ENCODE results near the gene PKN2. TPM values are rescaled to one million over a fixed set of nuclear protein-coding genes. Genes with fewer than 3 reads are reported as not detected.

Gene PKN2
- total and polyA plus RNA-seq, 8 donors: 41.7 to 127 (median 115) TPM

DNA sequence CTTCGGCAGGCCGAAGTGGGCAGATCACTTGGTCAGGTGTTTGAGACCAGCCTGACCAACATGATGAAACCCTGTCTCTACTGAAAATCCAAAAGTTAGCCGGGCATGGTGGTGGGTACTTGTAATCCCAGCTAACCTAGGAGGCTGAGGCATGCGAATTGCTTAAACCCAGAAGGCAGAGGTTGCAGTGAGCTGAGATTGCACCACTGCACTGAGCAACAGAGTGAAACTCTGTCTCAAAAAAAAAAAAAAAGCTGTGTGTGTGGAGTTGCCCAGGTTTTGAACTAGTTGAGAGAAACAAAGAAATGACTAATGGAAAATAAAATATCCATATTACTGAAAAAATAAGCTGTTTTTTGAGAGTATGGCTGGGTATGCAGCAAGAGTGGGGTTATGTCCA is 107.1 kb downstream of the PKN2 start:
- Histone ChIP-seq H3K36me3 (peaks cover 0 to 52% of the 10 kb centered on the region in 2 donors), H3K4me1 (no peaks in the 10 kb centered on the region), H3K4me3 (no peak overlapping the region), H3K27ac (peak overlapping the region in 1 of 2 donors; percentile 23), H3K9me3 (no peaks in the 10 kb centered on the region), H3K27me3 (no peaks in the 10 kb centered on the region)
- TF ChIP-seq, protein P1, sequence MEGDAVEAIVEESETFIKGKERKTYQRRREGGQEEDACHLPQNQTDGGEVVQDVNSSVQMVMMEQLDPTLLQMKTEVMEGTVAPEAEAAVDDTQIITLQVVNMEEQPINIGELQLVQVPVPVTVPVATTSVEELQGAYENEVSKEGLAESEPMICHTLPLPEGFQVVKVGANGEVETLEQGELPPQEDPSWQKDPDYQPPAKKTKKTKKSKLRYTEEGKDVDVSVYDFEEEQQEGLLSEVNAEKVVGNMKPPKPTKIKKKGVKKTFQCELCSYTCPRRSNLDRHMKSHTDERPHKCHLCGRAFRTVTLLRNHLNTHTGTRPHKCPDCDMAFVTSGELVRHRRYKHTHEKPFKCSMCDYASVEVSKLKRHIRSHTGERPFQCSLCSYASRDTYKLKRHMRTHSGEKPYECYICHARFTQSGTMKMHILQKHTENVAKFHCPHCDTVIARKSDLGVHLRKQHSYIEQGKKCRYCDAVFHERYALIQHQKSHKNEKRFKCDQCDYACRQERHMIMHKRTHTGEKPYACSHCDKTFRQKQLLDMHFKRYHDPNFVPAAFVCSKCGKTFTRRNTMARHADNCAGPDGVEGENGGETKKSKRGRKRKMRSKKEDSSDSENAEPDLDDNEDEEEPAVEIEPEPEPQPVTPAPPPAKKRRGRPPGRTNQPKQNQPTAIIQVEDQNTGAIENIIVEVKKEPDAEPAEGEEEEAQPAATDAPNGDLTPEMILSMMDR (IDR thresholded peaks at IDR 0.05): no peak
- ATAC-seq (no peak), DNase-seq (no peak)
- intact Hi-C loops (cut with DNase I): no loop called here

DNA sequence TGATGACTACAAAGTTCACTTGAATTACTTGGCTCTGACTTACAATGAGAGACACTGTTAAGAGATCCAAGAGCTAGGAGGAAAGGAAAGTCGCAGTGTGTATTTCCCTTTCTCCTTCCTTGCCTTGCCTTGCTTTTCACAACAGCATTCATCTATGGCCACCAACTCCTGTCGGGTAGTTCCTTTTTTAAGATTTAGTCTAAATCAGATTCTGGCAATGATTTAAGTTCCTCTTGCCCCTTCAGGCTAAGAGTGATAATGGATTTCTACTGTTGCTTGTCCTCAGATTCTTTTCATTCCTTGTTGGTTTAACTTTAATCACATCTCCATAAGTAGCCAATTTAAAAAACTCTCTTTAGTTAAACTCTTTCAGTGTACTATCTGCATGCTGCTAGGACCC is 115.4 kb downstream of the PKN2 start:
- no peak for DNase-seq
- ATAC-seq: peak; percentile 26
- Histone ChIP-seq H3K9me3 (no peaks in the 10 kb centered on the region), H3K4me1 (peaks cover 0 to 12% of the 10 kb centered on the region in 2 donors), H3K36me3 (peaks cover 0 to 19% of the 10 kb centered on the region in 2 donors), H3K4me3 (no peak overlapping the region), H3K27me3 (no peaks in the 10 kb centered on the region), H3K27ac (peak overlapping the region in 1 of 2 donors; percentile 40)
- TF ChIP-seq, protein P1 (IDR thresholded peaks at IDR 0.05): no peak
- intact Hi-C loops (cut with DNase I): no loop called here

DNA sequence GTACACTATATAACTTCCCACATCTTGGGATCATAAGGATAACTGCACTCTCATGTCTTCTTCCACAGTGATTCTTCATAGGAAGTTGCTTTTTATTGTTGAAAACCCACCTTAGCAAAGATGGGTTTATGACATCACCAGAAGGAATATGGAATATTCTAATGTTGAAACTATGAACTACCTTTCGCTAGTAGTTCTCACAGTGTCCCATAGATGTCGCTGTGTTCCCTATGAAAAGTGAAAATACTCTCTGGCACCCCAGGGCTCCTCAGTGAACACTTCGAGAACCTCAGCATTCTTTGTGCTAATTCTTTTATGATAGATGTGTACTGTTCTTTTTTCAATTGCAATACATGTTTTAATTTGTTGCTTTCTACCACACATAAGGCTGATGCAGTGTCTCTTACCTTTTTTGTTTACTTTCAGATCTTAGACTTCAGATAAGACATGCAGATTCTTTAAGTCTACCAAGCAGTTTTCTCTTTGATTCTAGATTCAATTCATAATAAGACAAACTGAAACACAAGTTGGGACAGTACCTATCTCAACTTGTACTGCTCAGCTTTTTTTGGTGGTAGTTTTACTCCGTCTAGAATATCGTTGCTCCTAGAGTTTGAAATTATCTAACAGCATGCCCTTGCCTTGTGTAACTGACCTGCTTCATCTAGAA is 116.4 kb downstream of the PKN2 start:
- no peaks in the 10 kb centered on the region for H3K9me3 ChIP-seq
- H3K36me3 ChIP-seq: peaks cover 0 to 29% of the 10 kb centered on the region in 2 donors
- intact Hi-C loops (cut with DNase I): no loop called here
- no peak overlapping the region for H3K4me3 ChIP-seq
- H3K27me3 ChIP-seq: no peaks in the 10 kb centered on the region
- peaks cover 0 to 12% of the 10 kb centered on the region in 2 donors for H3K4me1 ChIP-seq
- TF ChIP-seq, protein P1 (IDR thresholded peaks at IDR 0.05): peak; percentile 50 to 54
- DNase-seq: no peak
- ATAC-seq: peak; percentile 85
- H3K27ac ChIP-seq: no peak overlapping the region

DNA sequence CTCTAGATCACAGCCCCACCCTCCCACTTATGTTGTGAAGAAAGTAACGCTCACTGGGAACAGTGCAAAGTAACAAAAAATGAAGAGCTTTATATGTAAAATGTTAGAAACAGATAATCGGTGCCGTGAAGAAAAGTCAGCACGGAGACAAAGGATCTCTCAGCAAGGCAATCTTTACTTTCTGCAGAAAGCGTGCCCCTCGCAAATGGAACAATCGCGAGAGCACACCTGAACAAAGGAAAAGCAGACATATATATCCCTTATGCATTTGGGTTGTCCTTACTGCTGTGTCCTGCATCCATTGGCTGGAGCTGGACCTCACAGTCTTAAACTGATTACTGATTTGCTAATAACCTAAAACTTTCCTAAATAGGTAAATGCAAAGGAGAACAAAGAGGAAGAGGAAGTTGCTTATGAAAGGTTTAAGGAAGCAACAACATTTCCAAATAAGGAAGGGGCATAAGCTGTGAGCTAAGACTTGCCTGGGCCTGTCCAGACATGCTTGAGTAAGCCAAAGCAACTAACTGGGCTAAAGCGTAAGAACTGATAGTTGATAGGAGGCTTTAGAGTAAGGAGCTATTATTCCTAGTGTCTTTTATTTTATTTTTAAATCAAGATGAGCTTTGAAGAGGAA is 117.6 kb downstream of the PKN2 start:
- Histone ChIP-seq H3K27ac (peak overlapping the region in 1 of 2 donors; percentile 73), H3K9me3 (no peaks in the 10 kb centered on the region), H3K4me1 (peaks cover 0 to 12% of the 10 kb centered on the region in 2 donors), H3K36me3 (peaks cover 0 to 41% of the 10 kb centered on the region in 2 donors), H3K4me3 (no peak overlapping the region), H3K27me3 (no peaks in the 10 kb centered on the region)
- DNase-seq (no peak), ATAC-seq (no peak)
- intact Hi-C loops (cut with DNase I): no loop called here
- TF ChIP-seq, protein P1 (IDR thresholded peaks at IDR 0.05): no peak

DNA sequence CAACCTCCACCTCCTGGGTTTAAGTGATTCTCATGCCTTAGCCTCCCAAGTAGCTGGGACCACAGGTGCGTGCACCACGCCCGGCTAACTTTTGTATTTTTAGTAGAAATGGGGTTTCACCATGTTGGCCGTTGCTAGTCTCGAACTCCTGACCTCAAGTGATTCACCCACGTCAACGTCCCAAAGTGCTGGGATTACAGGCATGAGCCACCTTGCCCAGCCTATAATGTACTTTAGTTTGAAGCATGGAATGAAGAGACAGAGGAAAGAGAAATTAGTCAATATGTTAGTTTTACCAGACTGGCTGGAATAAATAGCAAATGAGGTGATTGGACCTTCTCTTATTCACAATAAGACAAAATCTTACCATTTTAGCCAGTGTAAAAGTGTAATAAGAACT is 118.3 kb downstream of the PKN2 start:
- Histone ChIP-seq H3K27ac (peak overlapping the region in 1 of 2 donors; percentile 73), H3K36me3 (peaks cover 0 to 46% of the 10 kb centered on the region in 2 donors), H3K4me3 (no peak overlapping the region), H3K27me3 (no peaks in the 10 kb centered on the region), H3K4me1 (peaks cover 0 to 12% of the 10 kb centered on the region in 2 donors), H3K9me3 (no peaks in the 10 kb centered on the region)
- DNase-seq (no peak), ATAC-seq (no peak)
- TF ChIP-seq, protein P1 (IDR thresholded peaks at IDR 0.05): no peak
- intact Hi-C loops (cut with DNase I): no loop called here
